ENCODE data around the gene SLMAP. TPM values are rescaled to one million over a fixed set of nuclear protein-coding genes. Genes with fewer than 3 reads are reported as not detected.

Gene SLMAP
- total RNA-seq: 10 to 100 TPM; 50.8 to 77.3 (median 70.4) TPM
- polyA plus RNA-seq: 10 to 100 TPM in 2 of 3 donors, 1 to 10 TPM in 1; 7.8 to 12.7 (median 10.5) TPM
- long read RNA-seq, donor 1, partial matches to known transcripts: 0 of 2 reads
- long read RNA-seq, donor 1, other reads (novel, unspliced or antisense): 0 of 2 reads
- long read RNA-seq, donor 2: 0 reads

- 0 to 1% (median 0%) methylated on average over 38 to 48 of the region's 48 CpGs for WGBS, 5 donors
- intact Hi-C loops (cut with DNase I; ENCODE audit: low total_unique reads): loop anchor here (10.0 kb wide), 2 partner anchors 61 to 161 kb away; partner anchors contain the start of genes ARF4 and DENND6A
- DNase-seq: peak; percentile 100
- Histone ChIP-seq H3K4me3 (peak within 1 kb of the TSS; percentile 87 to 98 (median 94)), H3K4me1 (peaks cover 38 to 49% (median 45%) of the 10 kb centered on the region in 6 donors), H3K27me3 (replicated peaks in 1 of 7) (no peaks in the 10 kb centered on the region), H3K27ac (peak within 1 kb of the TSS; percentile 86 to 94 (median 90)), H3K9me3 (no peaks in the 10 kb centered on the region), H3K36me3 (peaks cover 0 to 24% (median 0%) of the 10 kb centered on the region in 6 donors)
- TF ChIP-seq POLR2A (IDR thresholded peaks at IDR 0.05) (peak in 2 of 3 donors; percentile 22 to 53), POLR2AphosphoS5 (IDR thresholded peaks at IDR 0.05) (peak; percentile 94 to 95 (median 95)), CTCF (IDR thresholded peaks at IDR 0.05 in 8 of 11, conservative IDR thresholded peaks at IDR 0.05 in 3 of 11) (peak in 4 of 11 experiments; percentile 8 to 21 (median 12))
These were observed at the start of gene SLMAP for GRCh38 chr3:57755741-57756527. TSS of gene SLMAP (plus strand) at chr3:57756309. CDS start at chr3:57757652, 1,343 bp downstream.

- TF ChIP-seq CTCF (IDR thresholded peaks at IDR 0.05 in 8 of 11, conservative IDR thresholded peaks at IDR 0.05 in 3 of 11) (no peak), POLR2A (IDR thresholded peaks at IDR 0.05) (no peak), POLR2AphosphoS5 (IDR thresholded peaks at IDR 0.05) (no peak)
- Histone ChIP-seq H3K27ac (no peak overlapping the region), H3K36me3 (no peaks in the 10 kb centered on the region), H3K4me3 (no peak overlapping the region), H3K4me1 (no peaks in the 10 kb centered on the region), H3K9me3 (no peaks in the 10 kb centered on the region), H3K27me3 (replicated peaks in 1 of 7) (no peaks in the 10 kb centered on the region)
- WGBS, 5 donors: 62 to 77% (median 65%) methylated on average over 3 of the region's 3 CpGs
- DNase-seq: no peak
- intact Hi-C loops (cut with DNase I; ENCODE audit: low total_unique reads): no loop called here
These were observed 49.6 kb upstream of the SLMAP start for GRCh38 chr3:57706462-57706861.

GRCh38 chr3:57709031-57709430 lies 47.1 kb upstream of the SLMAP start:
- Histone ChIP-seq H3K36me3 (no peaks in the 10 kb centered on the region), H3K4me1 (no peaks in the 10 kb centered on the region), H3K9me3 (no peaks in the 10 kb centered on the region), H3K27me3 (replicated peaks in 1 of 7) (no peaks in the 10 kb centered on the region), H3K4me3 (no peak overlapping the region), H3K27ac (no peak overlapping the region)
- no peak for TF ChIP-seq POLR2A (IDR thresholded peaks at IDR 0.05)
- TF ChIP-seq POLR2AphosphoS5 (IDR thresholded peaks at IDR 0.05): no peak
- TF ChIP-seq CTCF (IDR thresholded peaks at IDR 0.05 in 8 of 11, conservative IDR thresholded peaks at IDR 0.05 in 3 of 11): no peak
- intact Hi-C loops (cut with DNase I; ENCODE audit: low total_unique reads): no loop called here
- no peak for DNase-seq
- 10 to 30% (median 24%) methylated on average over 2 of the region's 2 CpGs for WGBS, 5 donors

GRCh38 chr3:57709559-57709958 lies 46.5 kb upstream of the SLMAP start:
- H3K27ac ChIP-seq: no peak overlapping the region
- H3K36me3 ChIP-seq: no peaks in the 10 kb centered on the region
- TF ChIP-seq POLR2A (IDR thresholded peaks at IDR 0.05): no peak
- no peak for TF ChIP-seq POLR2AphosphoS5 (IDR thresholded peaks at IDR 0.05)
- TF ChIP-seq CTCF (IDR thresholded peaks at IDR 0.05 in 8 of 11, conservative IDR thresholded peaks at IDR 0.05 in 3 of 11): no peak
- DNase-seq: no peak
- H3K4me3 ChIP-seq: no peak overlapping the region
- WGBS, 5 donors: 24 to 50% (median 28%) methylated on average over 2 of the region's 2 CpGs
- no peaks in the 10 kb centered on the region for H3K27me3 ChIP-seq (replicated peaks in 1 of 7)
- H3K4me1 ChIP-seq: no peaks in the 10 kb centered on the region
- H3K9me3 ChIP-seq: no peaks in the 10 kb centered on the region
- intact Hi-C loops (cut with DNase I; ENCODE audit: low total_unique reads): no loop called here
